Astrocyte (in vitro differentiated cells and primary cell): ENCODE measurements around the gene SLC18A3. TPM values are rescaled to one million over a fixed set of nuclear protein-coding genes. Genes with fewer than 3 reads are reported as not detected.

ENCODE experiments used
- DNase-seq: peaks from one replicate; pipeline ENCODE4 v3.0.0-alpha.2; 2010; ENCODE audit warnings: low read depth
- FAIRE-seq: peaks from 2 replicates; lab custom pipeline; 2011; peaks lifted over from hg19 to GRCh38; lab: Jason Lieb, UNC
- H2AFZ ChIP-seq: 2 replicates; pipeline ENCODE4 v1.6.0; 2012; ENCODE audit warnings: low read depth, low read length, inconsistent platforms
- H3K27ac ChIP-seq: 2 replicates; pipeline ENCODE4 v1.5.1; 2011; ENCODE audit warnings: low read depth, low read length, inconsistent platforms
- H3K27me3 ChIP-seq: 2 replicates; pipeline ENCODE4 v1.6.0; 2011; ENCODE audit warnings: low read length, inconsistent platforms; ENCODE audit not compliant: insufficient read depth
- H3K36me3 ChIP-seq: 2 replicates; pipeline ENCODE4 v1.5.1; 2011; ENCODE audit warnings: low read length, inconsistent platforms; ENCODE audit not compliant: insufficient read depth
- H3K4me1 ChIP-seq: 2 replicates; pipeline ENCODE4 v1.5.1; 2011; ENCODE audit warnings: low read length, inconsistent platforms; ENCODE audit not compliant: insufficient read depth
- H3K4me2 ChIP-seq: 2 replicates; pipeline ENCODE4 v1.6.0; 2012; ENCODE audit warnings: low read length, inconsistent platforms
- H3K4me3 ChIP-seq: 2 replicates; pipeline ENCODE4 v1.5.1; 2011; ENCODE audit warnings: low read depth, mild to moderate bottlenecking, low read length, inconsistent platforms; ENCODE audit not compliant: insufficient read depth
- H3K79me2 ChIP-seq: 2 replicates; pipeline ENCODE4 v1.6.0; 2012; ENCODE audit warnings: mild to moderate bottlenecking, low read length, inconsistent platforms; ENCODE audit not compliant: insufficient read depth
- H3K9ac ChIP-seq: 2 replicates; pipeline ENCODE4 v1.6.0; 2012; ENCODE audit warnings: mild to moderate bottlenecking, low read length, inconsistent platforms
- H3K9me3 ChIP-seq: 2 replicates; pipeline ENCODE4 v1.5.1; 2012; ENCODE audit warnings: low read depth, mild to moderate bottlenecking, low read length, inconsistent platforms; ENCODE audit not compliant: insufficient read depth
- H4K20me1 ChIP-seq: 2 replicates; pipeline ENCODE4 v1.6.0; 2012; ENCODE audit warnings: low read length, inconsistent platforms; ENCODE audit not compliant: insufficient read depth
- H3K27ac Mint-ChIP-seq: one replicate; pipeline ENCODE4 v1.8.0; 2021; ENCODE audit warnings: mild to moderate bottlenecking, mixed read lengths; ENCODE audit not compliant: unreplicated experiment
- H3K27me3 Mint-ChIP-seq: one replicate; pipeline ENCODE4 v1.8.0; 2021; ENCODE audit warnings: low read depth, mixed read lengths; ENCODE audit not compliant: unreplicated experiment
- H3K36me3 Mint-ChIP-seq: one replicate; pipeline ENCODE4 v1.8.0; 2021; ENCODE audit warnings: low read depth, mixed read lengths; ENCODE audit not compliant: unreplicated experiment
- H3K4me1 Mint-ChIP-seq: one replicate; pipeline ENCODE4 v1.8.0; 2021; ENCODE audit warnings: low read depth, mixed read lengths; ENCODE audit not compliant: unreplicated experiment
- H3K4me3 Mint-ChIP-seq: one replicate; pipeline ENCODE4 v1.8.0; 2021; ENCODE audit warnings: mild to moderate bottlenecking, moderate library complexity, mixed read lengths; ENCODE audit not compliant: unreplicated experiment
- H3K9me3 Mint-ChIP-seq: one replicate; pipeline ENCODE4 v1.8.0; 2021; ENCODE audit warnings: mild to moderate bottlenecking, mixed read lengths; ENCODE audit not compliant: unreplicated experiment
- EZH2 ChIP-seq: IDR thresholded peaks from 2 replicates; pipeline ENCODE4 v1.6.1; 2012; ENCODE audit warnings: mild to moderate bottlenecking, low read length, inconsistent platforms; ENCODE audit not compliant: insufficient read depth
- total RNA-seq: library from RNA; stranded (reverse); gene quantifications from 2 replicates; pipeline ENCODE4 v1.2.1, GENCODE V29; 2021
- TF ChIP-seq, protein P1 (sequence below): IDR thresholded peaks from 2 replicates; pipeline ENCODE4 v1.5.1; 2011; ENCODE audit warnings: low read depth, mild to moderate bottlenecking, inconsistent platforms, low read length, moderate library complexity; ENCODE audit not compliant: insufficient read depth

Gene SLC18A3
- total RNA-seq, 1 donor from 2014 or later, result 4.6 TPM

DNA sequence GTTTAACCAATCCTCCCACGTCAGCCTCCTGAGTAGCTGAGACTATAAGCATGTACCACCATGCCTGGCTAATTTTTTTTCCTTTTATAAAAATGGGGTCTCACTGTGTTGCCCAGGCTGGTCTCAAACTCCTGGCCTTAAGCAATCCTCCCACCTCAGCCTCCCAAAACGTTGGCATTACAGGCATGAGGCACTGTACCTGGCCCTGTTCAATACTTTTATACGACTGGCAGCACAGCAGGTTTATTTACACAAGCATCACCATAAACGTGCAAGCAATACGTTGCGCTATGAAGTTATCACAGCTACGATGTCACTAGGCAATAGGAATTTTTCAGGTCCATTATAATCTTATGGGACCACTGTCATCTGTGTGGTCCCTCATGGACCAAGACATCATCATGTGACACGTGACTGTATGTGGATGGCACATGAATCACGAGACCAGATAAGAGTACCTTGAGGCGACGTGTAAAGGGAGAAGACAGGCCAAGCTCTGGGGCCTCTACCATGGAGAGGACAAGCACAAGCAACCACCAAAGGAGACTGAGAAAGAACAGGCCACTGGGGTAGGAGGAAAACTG, 34.5 kb upstream of the SLC18A3 start:
- H3K4me1 Mint-ChIP-seq, result peaks cover 3% of the 10 kb centered on the region
- DNase-seq, result no peak
- peaks cover 11% of the 10 kb centered on the region for H3K27me3 Mint-ChIP-seq

GRCh38 chr10:49577182-49577925, 32.8 kb upstream of the SLC18A3 start:
- no peak overlapping the region for H3K4me3 ChIP-seq
- no peaks in the 10 kb centered on the region for H3K36me3 Mint-ChIP-seq
- H3K4me2 ChIP-seq, result no peak overlapping the region
- H2AFZ ChIP-seq, result no peak overlapping the region
- H3K27ac Mint-ChIP-seq, result no peak overlapping the region
- H3K4me3 Mint-ChIP-seq, result no peak overlapping the region
- no peaks in the 10 kb centered on the region for H3K4me1 ChIP-seq
- H3K27me3 Mint-ChIP-seq, result peaks cover 11% of the 10 kb centered on the region
- no peaks in the 10 kb centered on the region for H3K79me2 ChIP-seq
- H3K9ac ChIP-seq, result no peak overlapping the region
- no peaks in the 10 kb centered on the region for H3K36me3 ChIP-seq
- FAIRE-seq (no peak), DNase-seq (no peak)
- no peaks in the 10 kb centered on the region for H4K20me1 ChIP-seq
- TF ChIP-seq, protein P1, sequence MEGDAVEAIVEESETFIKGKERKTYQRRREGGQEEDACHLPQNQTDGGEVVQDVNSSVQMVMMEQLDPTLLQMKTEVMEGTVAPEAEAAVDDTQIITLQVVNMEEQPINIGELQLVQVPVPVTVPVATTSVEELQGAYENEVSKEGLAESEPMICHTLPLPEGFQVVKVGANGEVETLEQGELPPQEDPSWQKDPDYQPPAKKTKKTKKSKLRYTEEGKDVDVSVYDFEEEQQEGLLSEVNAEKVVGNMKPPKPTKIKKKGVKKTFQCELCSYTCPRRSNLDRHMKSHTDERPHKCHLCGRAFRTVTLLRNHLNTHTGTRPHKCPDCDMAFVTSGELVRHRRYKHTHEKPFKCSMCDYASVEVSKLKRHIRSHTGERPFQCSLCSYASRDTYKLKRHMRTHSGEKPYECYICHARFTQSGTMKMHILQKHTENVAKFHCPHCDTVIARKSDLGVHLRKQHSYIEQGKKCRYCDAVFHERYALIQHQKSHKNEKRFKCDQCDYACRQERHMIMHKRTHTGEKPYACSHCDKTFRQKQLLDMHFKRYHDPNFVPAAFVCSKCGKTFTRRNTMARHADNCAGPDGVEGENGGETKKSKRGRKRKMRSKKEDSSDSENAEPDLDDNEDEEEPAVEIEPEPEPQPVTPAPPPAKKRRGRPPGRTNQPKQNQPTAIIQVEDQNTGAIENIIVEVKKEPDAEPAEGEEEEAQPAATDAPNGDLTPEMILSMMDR, result no peak
- no peak for TF ChIP-seq EZH2
- H3K27ac ChIP-seq, result no peak overlapping the region
- peaks cover 2% of the 10 kb centered on the region for H3K9me3 Mint-ChIP-seq
- no peaks in the 10 kb centered on the region for H3K27me3 ChIP-seq
- H3K9me3 ChIP-seq, result no peaks in the 10 kb centered on the region
- no peaks in the 10 kb centered on the region for H3K4me1 Mint-ChIP-seq

More for the DNA sequence above, 34.5 kb upstream of the SLC18A3 start:
- H3K9me3 Mint-ChIP-seq, result peaks cover 2% of the 10 kb centered on the region
- Histone ChIP-seq H3K79me2 (no peaks in the 10 kb centered on the region), H3K36me3 (no peaks in the 10 kb centered on the region), H3K9ac (no peak overlapping the region), H3K4me2 (no peak overlapping the region), H3K4me1 (no peaks in the 10 kb centered on the region), H3K4me3 (no peak overlapping the region), H4K20me1 (no peaks in the 10 kb centered on the region), H3K27ac (no peak overlapping the region), H2AFZ (no peak overlapping the region), H3K9me3 (no peaks in the 10 kb centered on the region), H3K27me3 (no peaks in the 10 kb centered on the region)
- H3K27ac Mint-ChIP-seq, result no peak overlapping the region
- no peak for FAIRE-seq
- no peaks in the 10 kb centered on the region for H3K36me3 Mint-ChIP-seq
- no peak for TF ChIP-seq EZH2
- TF ChIP-seq, protein P1, result no peak
- H3K4me3 Mint-ChIP-seq, result no peak overlapping the region

DNA sequence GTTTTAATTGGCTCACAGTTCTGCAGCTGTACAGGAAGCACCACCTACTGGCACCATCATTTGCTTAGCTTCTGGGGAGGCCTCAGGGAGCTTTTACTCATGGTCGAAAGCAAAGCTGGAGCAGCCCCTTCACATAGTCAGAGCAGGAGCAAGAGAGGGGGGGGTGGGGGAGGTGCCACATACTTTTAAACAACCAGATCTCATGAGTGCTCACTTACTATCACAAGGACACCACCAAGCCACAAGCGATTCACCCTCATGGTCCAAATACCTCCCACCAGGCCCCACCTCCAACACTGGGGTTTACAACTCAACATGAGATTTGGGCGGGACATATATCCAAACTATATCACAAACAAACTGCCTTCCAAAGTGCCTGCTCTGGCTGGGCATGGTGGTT, 31.7 kb upstream of the SLC18A3 start:
- no peaks in the 10 kb centered on the region for H3K36me3 Mint-ChIP-seq
- Histone ChIP-seq H2AFZ (no peak overlapping the region), H3K79me2 (no peaks in the 10 kb centered on the region), H3K4me3 (no peak overlapping the region), H3K36me3 (no peaks in the 10 kb centered on the region), H3K4me2 (no peak overlapping the region), H3K4me1 (no peaks in the 10 kb centered on the region), H3K9ac (no peak overlapping the region), H3K9me3 (no peaks in the 10 kb centered on the region), H3K27me3 (no peaks in the 10 kb centered on the region), H4K20me1 (no peaks in the 10 kb centered on the region), H3K27ac (no peak overlapping the region)
- no peak for DNase-seq
- TF ChIP-seq, protein P1, result no peak
- TF ChIP-seq EZH2, result no peak
- H3K27ac Mint-ChIP-seq, result no peak overlapping the region
- peaks cover 2% of the 10 kb centered on the region for H3K9me3 Mint-ChIP-seq
- FAIRE-seq, result no peak
- H3K4me3 Mint-ChIP-seq, result no peak overlapping the region
- no peaks in the 10 kb centered on the region for H3K4me1 Mint-ChIP-seq
- peaks cover 11% of the 10 kb centered on the region for H3K27me3 Mint-ChIP-seq
